Measurements from ENCODE around the gene SAMD4A. TPM values are rescaled to one million over a fixed set of nuclear protein-coding genes. Genes with fewer than 3 reads are reported as not detected.

Gene SAMD4A
- total RNA-seq, 1 experiment from 2014 or later, result 9.6 TPM

DNA sequence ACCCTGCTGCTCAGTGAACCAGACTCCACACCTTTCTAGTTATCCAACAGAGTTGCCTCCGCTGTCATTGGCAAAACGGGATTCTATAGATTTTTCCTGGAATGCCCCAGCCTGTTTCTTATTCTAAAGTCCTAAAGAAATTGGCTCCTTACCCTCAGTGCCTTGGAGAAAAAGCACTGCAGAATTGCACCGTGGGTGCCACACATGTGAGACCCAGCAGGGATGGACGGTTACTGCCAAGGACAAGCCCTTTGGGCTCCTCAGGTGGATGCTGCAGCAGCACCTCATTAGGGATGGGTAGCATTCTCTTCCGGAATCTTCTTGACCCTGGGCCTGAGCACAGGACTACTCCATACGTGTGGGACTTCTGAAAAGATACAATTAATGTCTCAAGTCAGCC is 214.2 kb downstream of the SAMD4A start:
- no peak overlapping the region for H2BK5ac ChIP-seq (ENCODE audit: insufficient read length, low read length)
- H2AK5ac ChIP-seq (ENCODE audit: insufficient read length, low read length), result no peak overlapping the region
- H2BK20ac ChIP-seq (ENCODE audit: low read depth, low read length, poor library complexity, severe bottlenecking), result no peak overlapping the region
- H2AFZ ChIP-seq (ENCODE audit: low read length), result no peak overlapping the region
- H3K27ac Mint-ChIP-seq, result no peak overlapping the region
- 0 out of 7 replicates have a peak, but pooled peaks cover 0 to 2% (median 0%) of the 10 kb centered on the region in 3 experiments for H3K36me3 Mint-ChIP-seq (ENCODE audit: insufficient read depth in 1 of 3, low read depth in 3 of 3)
- H3K9me3 ChIP-seq (ENCODE audit: control insufficient read depth, low read depth, low read length), result no peaks in the 10 kb centered on the region
- H4K8ac ChIP-seq (replicated peaks; ENCODE audit: insufficient read length, low read depth, low read length), result no peak overlapping the region
- TF ChIP-seq, protein P1, sequence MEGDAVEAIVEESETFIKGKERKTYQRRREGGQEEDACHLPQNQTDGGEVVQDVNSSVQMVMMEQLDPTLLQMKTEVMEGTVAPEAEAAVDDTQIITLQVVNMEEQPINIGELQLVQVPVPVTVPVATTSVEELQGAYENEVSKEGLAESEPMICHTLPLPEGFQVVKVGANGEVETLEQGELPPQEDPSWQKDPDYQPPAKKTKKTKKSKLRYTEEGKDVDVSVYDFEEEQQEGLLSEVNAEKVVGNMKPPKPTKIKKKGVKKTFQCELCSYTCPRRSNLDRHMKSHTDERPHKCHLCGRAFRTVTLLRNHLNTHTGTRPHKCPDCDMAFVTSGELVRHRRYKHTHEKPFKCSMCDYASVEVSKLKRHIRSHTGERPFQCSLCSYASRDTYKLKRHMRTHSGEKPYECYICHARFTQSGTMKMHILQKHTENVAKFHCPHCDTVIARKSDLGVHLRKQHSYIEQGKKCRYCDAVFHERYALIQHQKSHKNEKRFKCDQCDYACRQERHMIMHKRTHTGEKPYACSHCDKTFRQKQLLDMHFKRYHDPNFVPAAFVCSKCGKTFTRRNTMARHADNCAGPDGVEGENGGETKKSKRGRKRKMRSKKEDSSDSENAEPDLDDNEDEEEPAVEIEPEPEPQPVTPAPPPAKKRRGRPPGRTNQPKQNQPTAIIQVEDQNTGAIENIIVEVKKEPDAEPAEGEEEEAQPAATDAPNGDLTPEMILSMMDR (conservative IDR thresholded peaks at IDR 0.05), result no peak
- H3K23ac ChIP-seq (ENCODE audit: insufficient read length, low read depth, low read length), result no peak overlapping the region
- no CpG with 5 or more reads among the region's 6 CpGs for WGBS (ENCODE audit: extremely low coverage, insufficient read length, low lambda C conversion rate)
- H2BK12ac ChIP-seq (ENCODE audit: insufficient read length, low read depth, low read length), result no peak overlapping the region
- no peak overlapping the region for H3K18ac ChIP-seq (ENCODE audit: insufficient read length, low read depth, low read length)
- H2BK120ac ChIP-seq (ENCODE audit: low read depth, low read length, poor library complexity, severe bottlenecking), result no peak overlapping the region
- no peak overlapping the region for H3T11ph ChIP-seq (ENCODE audit: low read length)
- H3K14ac ChIP-seq (ENCODE audit: insufficient read depth, low read length), result no peak overlapping the region
- H3K27me3 ChIP-seq (ENCODE audit: insufficient read depth, low read length), result no peaks in the 10 kb centered on the region
- H4K5ac ChIP-seq (ENCODE audit: insufficient read length, low read depth, low read length), result no peak overlapping the region
- no peaks in the 10 kb centered on the region for H3K4me1 ChIP-seq (ENCODE audit: insufficient read depth, low read length)
- H3K4ac ChIP-seq (ENCODE audit: low read depth, low read length), result no peak overlapping the region
- no peak overlapping the region for H3K9ac ChIP-seq (ENCODE audit: extremely low read depth, insufficient read length, low read length)
- no peaks in the 10 kb centered on the region for H3K23me2 ChIP-seq (ENCODE audit: insufficient read length, low read depth, low read length, poor library complexity, severe bottlenecking)
- H3K79me1 ChIP-seq (ENCODE audit: insufficient read depth, low read depth, low read length, poor library complexity, severe bottlenecking), result no peaks in the 10 kb centered on the region
- no peak overlapping the region for H4K91ac ChIP-seq (ENCODE audit: insufficient read length, low read depth, low read length)
- H3K4me1 Mint-ChIP-seq, result no peaks in the 10 kb centered on the region
- DNase-seq, result no peak
- no peak overlapping the region for H2BK15ac ChIP-seq (ENCODE audit: low read depth, low read length)
- no peaks in the 10 kb centered on the region for H3K79me2 ChIP-seq (ENCODE audit: insufficient read depth, low read length)
- H3K4me3 Mint-ChIP-seq, result no peak overlapping the region
- no peaks in the 10 kb centered on the region for H3K9me3 Mint-ChIP-seq
- no peak overlapping the region for H3K4me2 ChIP-seq (ENCODE audit: insufficient read depth, insufficient read length, low read length)
- H3K27me3 Mint-ChIP-seq (ENCODE audit: low read depth), result no peaks in the 10 kb centered on the region
- no peaks in the 10 kb centered on the region for H4K20me1 ChIP-seq (ENCODE audit: control insufficient read depth, insufficient read depth, insufficient read length)
- H3K56ac ChIP-seq (ENCODE audit: insufficient read length, low read depth, low read length), result no peak overlapping the region
- H3K27ac ChIP-seq (ENCODE audit: insufficient read length, low read depth, low read length), result no peak overlapping the region
